ENCODE data around the gene PDE3B. TPM values are rescaled to one million over a fixed set of nuclear protein-coding genes. Genes with fewer than 3 reads are reported as not detected.

PDE3B gene
- total RNA-seq, 1 experiment from 2014 or later: 6.7 TPM

- TF ChIP-seq POLR2AphosphoS5 (IDR thresholded peaks at IDR 0.05; ENCODE audit: low read depth, low read length) (no peak), CBX3 (IDR thresholded peaks at IDR 0.05; ENCODE audit: low read depth) (no peak), TCF7L2 (IDR thresholded peaks at IDR 0.05; ENCODE audit: borderline replicate concordance, extremely low read depth, insufficient read depth, insufficient read length) (no peak), POLR2A (IDR thresholded peaks at IDR 0.05; ENCODE audit: borderline replicate concordance, extremely low read depth, insufficient read depth, insufficient read length) (no peak), EZH2 (IDR thresholded peaks at IDR 0.05) (no peak), ATF3 (IDR thresholded peaks at IDR 0.05) (no peak), FOSL1 (IDR thresholded peaks at IDR 0.05; ENCODE audit: low read depth) (no peak)
- Histone ChIP-seq H4K20me1 (ENCODE audit: insufficient read depth) (no peaks in the 10 kb centered on the region), H3K4me2 (ENCODE audit: low read length) (no peak overlapping the region), H3K79me2 (ENCODE audit: insufficient read depth, low read length) (no peaks in the 10 kb centered on the region), H3K36me3 (ENCODE audit: control insufficient read depth in 1 of 2, insufficient read depth in 2 of 2, low read length in 2 of 2) (no peaks in the 10 kb centered on the region; a peak in 1 of 4 replicates), H3K27ac (ENCODE audit: low read depth, low read length) (no peak overlapping the region), H3K9me2 (ENCODE audit: insufficient read depth) (no peaks in the 10 kb centered on the region), H3K4me1 (ENCODE audit: control insufficient read depth in 1 of 2, insufficient read depth in 2 of 2, low read length in 2 of 2) (no peaks in the 10 kb centered on the region), H3K4me3 (replicated peaks in 1 of 2; ENCODE audit: low read depth in 1 of 2, low read length in 2 of 2) (no peak overlapping the region), H2AFZ (ENCODE audit: low read depth, low read length, poor library complexity, severe bottlenecking) (no peak overlapping the region), H3K9ac (ENCODE audit: low read length) (no peak overlapping the region), H3K27me3 (ENCODE audit: insufficient read depth, low read length) (no peaks in the 10 kb centered on the region), H3K9me3 (ENCODE audit: control insufficient read depth in 1 of 2, insufficient read depth in 1 of 2, low read depth in 1 of 2, low read length in 2 of 2) (no peaks in the 10 kb centered on the region)
- ATAC-seq (no peak), DNase-seq (ENCODE audit: low read depth, low spot score) (no peak)
- CTCF ChIA-PET: no interaction called here
- no TSS peak for BruUV-seq (replicated peaks)
- RAD21 ChIA-PET (ENCODE audit: low non-redundant PET in 1 of 2, low total read pairs in 2 of 2, uncharacterized antibody in 2 of 2, unreplicated experiment in 2 of 2): no interaction called here
- POLR2A ChIA-PET: no interaction called here
- intact Hi-C loops (cut with micrococcal nuclease): no loop called here
Measured at GRCh38 chr11:14884667-14885273, 241.2 kb downstream of the PDE3B start.

- RAD21 ChIA-PET (ENCODE audit: low non-redundant PET in 1 of 2, low total read pairs in 2 of 2, uncharacterized antibody in 2 of 2, unreplicated experiment in 2 of 2): no interaction called here
- no peak for TF ChIP-seq ZFX (IDR thresholded peaks at IDR 0.05)
- Histone ChIP-seq H4K20me1 (ENCODE audit: insufficient read depth) (no peaks in the 10 kb centered on the region), H3K9ac (ENCODE audit: low read length) (no peak overlapping the region), H3K36me3 (ENCODE audit: control insufficient read depth in 1 of 2, insufficient read depth in 2 of 2, low read length in 2 of 2) (no peaks in the 10 kb centered on the region), H3K79me2 (ENCODE audit: insufficient read depth, low read length) (no peaks in the 10 kb centered on the region), H3K4me2 (ENCODE audit: low read length) (no peak overlapping the region), H3K27me3 (ENCODE audit: insufficient read depth, low read length) (no peaks in the 10 kb centered on the region), H3K4me1 (ENCODE audit: control insufficient read depth in 1 of 2, insufficient read depth in 2 of 2, low read length in 2 of 2) (peaks cover 0 to 9% of the 10 kb centered on the region in 2 experiments; a peak in 1 of 4 replicates), H3K4me3 (replicated peaks in 1 of 2; ENCODE audit: low read depth in 1 of 2, low read length in 2 of 2) (no peak overlapping the region), H3K9me3 (ENCODE audit: control insufficient read depth in 1 of 2, insufficient read depth in 1 of 2, low read depth in 1 of 2, low read length in 2 of 2) (no peaks in the 10 kb centered on the region), H3K27ac (ENCODE audit: low read depth, low read length) (no peak overlapping the region), H3K9me2 (ENCODE audit: insufficient read depth) (no peaks in the 10 kb centered on the region), H2AFZ (ENCODE audit: low read depth, low read length, poor library complexity, severe bottlenecking) (no peak overlapping the region)
- no TSS peak for BruUV-seq (replicated peaks)
- ATAC-seq (no peak), DNase-seq (ENCODE audit: low read depth, low spot score) (no peak)
- intact Hi-C loops (cut with micrococcal nuclease): no loop called here
- POLR2A ChIA-PET: no interaction called here
- CTCF ChIA-PET: no interaction called here
Measured at GRCh38 chr11:14886513-14886912, 242.9 kb downstream of the PDE3B start.
